Liver (tissue), 10 donors: ENCODE measurements around the gene NBEA. TPM values are rescaled to one million over a fixed set of nuclear protein-coding genes. Genes with fewer than 3 reads are reported as not detected.

Experiments used
- DNase-seq: peaks from one replicate; pipeline ENCODE4 v3.0.0-alpha.2; 2017; ENCODE audit warnings: low spot score
- H3K27ac ChIP-seq, 2 donors: one replicate each; pipeline ENCODE4 v1.7.0; 2013; ENCODE audit warnings: inconsistent platforms in 2 of 2, low read length in 2 of 2, control low read depth in 1 of 2, low read depth in 1 of 2, mild to moderate bottlenecking in 1 of 2
- H3K27me3 ChIP-seq, 4 donors: one replicate each; pipeline versions ENCODE4 v1.6.1 to v1.7.0; 2013; ENCODE audit warnings: low read length in 3 of 4, inconsistent platforms in 1 of 4, mild to moderate bottlenecking in 1 of 4, moderate library complexity in 1 of 4; ENCODE audit not compliant: control insufficient read depth in 4 of 4, insufficient read depth in 4 of 4
- H3K36me3 ChIP-seq, 4 donors: one replicate each; pipeline versions ENCODE4 v1.6.1 to v1.7.0; 2013; ENCODE audit warnings: low read length in 3 of 4, mild to moderate bottlenecking in 3 of 4, low read depth in 1 of 4, moderate library complexity in 1 of 4; ENCODE audit not compliant: control insufficient read depth in 4 of 4, insufficient read depth in 3 of 4
- H3K4me1 ChIP-seq, 4 donors: one replicate each; pipeline versions ENCODE4 v1.6.1 to v1.7.0; 2013; ENCODE audit warnings: low read length in 3 of 4, mild to moderate bottlenecking in 3 of 4, moderate library complexity in 1 of 4; ENCODE audit not compliant: control insufficient read depth in 4 of 4, insufficient read depth in 4 of 4
- H3K4me3 ChIP-seq, 3 donors: one replicate each; pipeline versions ENCODE4 v1.6.1 to v1.7.0; 2013; ENCODE audit warnings: low read length in 3 of 3, control low read depth in 1 of 3, low read depth in 1 of 3, mild to moderate bottlenecking in 1 of 3
- H3K9ac ChIP-seq, 2 donors: one replicate each; pipeline ENCODE4 v1.7.0; 2013; ENCODE audit warnings: low read length in 2 of 2, mild to moderate bottlenecking in 2 of 2, moderate library complexity in 2 of 2, control low read depth in 1 of 2, low read depth in 1 of 2
- H3K9me3 ChIP-seq, 4 donors: one replicate each; pipeline versions ENCODE4 v1.6.1 to v1.7.0; 2013; ENCODE audit warnings: low read length in 3 of 4; ENCODE audit not compliant: control insufficient read depth in 4 of 4
- HNF4G ChIP-seq: IDR thresholded peaks from 2 replicates; pipeline ENCODE4 v1.6.1; 2016; ENCODE audit warnings: antibody characterized with exemption
- JUND ChIP-seq, 2 donors: IDR thresholded peaks; 2 replicates each; pipeline ENCODE4 v1.6.1; 2016; ENCODE audit warnings: antibody characterized with exemption in 2 of 2
- RAD21 ChIP-seq, 2 donors: IDR thresholded peaks; 2 replicates each; pipeline ENCODE4 v1.6.1; 2016; ENCODE audit warnings: antibody characterized with exemption in 2 of 2, mild to moderate bottlenecking in 2 of 2
- WGBS: extraction: QIAGEN DNeasy Blood & Tissue Kit; methylation state at CpG from one replicate; pipeline ENCODE4 v1.1.7; 2013; 5-methylcytosine and 5-hydroxymethylcytosine counted together
- polyA plus RNA-seq, 2 donors: library from polyadenylated mRNA; stranded (reverse) in 1 of 2; unstranded in 1 of 2; fragments of 200-250 nt in 1 of 2; fragments of >200 nt in 1 of 2; fragmentation: Nextera tagmentation in 1 of 2; extraction: Ambion mirVana in 1 of 2; gene quantifications; one replicate each; pipeline versions ENCODE4 v1.2.1 to v1.2.3, GENCODE V29; 2013 to 2015
- small RNA-seq: library from RNA; depleted of rRNA; stranded (forward); fragments of <200 nt; gene quantifications from one replicate; pipeline ENCODE3, GENCODE V24; 2014
- total RNA-seq, 2 donors: library from RNA; depleted of rRNA; stranded (reverse); fragments of >200 nt; gene quantifications; one replicate each; pipeline ENCODE4 v1.2.3, GENCODE V29; 2014
- TF ChIP-seq, protein P1 (sequence below): fragments of 150-350 bp; IDR thresholded peaks from 2 replicates; pipeline ENCODE4 v1.5.1; 2017; ENCODE audit warnings: improper control_type of control experiment, low read depth, low read length; ENCODE audit not compliant: missing input control
- donor health status: healthy.
- donor health status: healthy.
- donor health status: healthy.
- donor health status: healthy.
- donor health status: healthy.

NBEA gene
- total and polyA plus RNA-seq, 4 donors = 0.24 to 3.5 (median 1.4) TPM

DNA sequence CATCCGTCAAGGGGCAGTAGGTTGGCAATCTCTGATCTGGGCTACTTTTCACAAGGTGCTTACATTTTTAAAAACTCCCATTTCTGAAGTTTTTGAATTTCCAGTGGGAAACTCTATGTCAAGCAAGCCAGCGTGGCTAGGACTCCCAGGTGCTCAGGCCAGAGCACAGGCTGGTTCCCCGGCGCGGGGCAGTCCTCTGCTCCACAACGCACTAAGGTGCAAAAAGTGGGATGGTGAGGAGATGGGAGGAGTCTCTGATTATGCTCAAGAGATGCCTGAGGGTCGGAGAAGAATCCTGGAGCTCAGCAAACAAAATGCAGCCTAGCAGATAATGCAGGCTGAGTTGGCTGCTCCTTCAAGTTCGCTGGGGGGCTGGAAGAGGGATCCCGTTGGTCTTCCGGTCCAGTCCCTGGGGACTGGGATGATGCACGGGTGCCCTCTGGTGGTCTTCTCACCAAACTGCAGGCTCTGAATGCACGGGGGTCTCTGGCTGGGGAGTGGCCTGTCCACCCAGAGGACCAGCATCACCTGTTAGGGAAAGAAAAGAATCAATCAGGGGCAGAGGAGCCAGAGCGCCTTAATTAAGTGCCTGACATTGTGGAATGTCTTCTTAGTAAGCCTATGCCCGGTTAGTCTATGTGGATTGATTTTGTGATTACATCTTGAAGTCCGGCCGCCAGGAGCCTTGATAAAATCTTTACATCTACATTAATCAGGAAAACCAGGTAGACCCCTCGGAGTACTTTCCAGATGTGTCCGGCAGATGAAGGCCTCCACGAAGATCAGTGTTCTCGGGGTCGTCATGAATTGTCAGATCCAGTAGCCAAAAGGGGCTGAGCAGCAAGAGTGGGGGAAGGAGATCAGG is 778.9 kb downstream of the NBEA start:
- H3K27ac ChIP-seq = no peak overlapping the region
- peaks cover 0 to 4% (median 0%) of the 10 kb centered on the region in 4 donors for H3K27me3 ChIP-seq
- peaks cover 0 to 2% (median under 1%) of the 10 kb centered on the region in 4 donors for H3K4me1 ChIP-seq
- H3K4me3 ChIP-seq = no peak overlapping the region
- DNase-seq = peak; percentile 64
- TF ChIP-seq HNF4G (no peak), JUND (IDR thresholded peaks at IDR 0.05) (no peak), RAD21 (IDR thresholded peaks at IDR 0.05) (peak; percentile 80 to 88)
- TF ChIP-seq, protein P1, sequence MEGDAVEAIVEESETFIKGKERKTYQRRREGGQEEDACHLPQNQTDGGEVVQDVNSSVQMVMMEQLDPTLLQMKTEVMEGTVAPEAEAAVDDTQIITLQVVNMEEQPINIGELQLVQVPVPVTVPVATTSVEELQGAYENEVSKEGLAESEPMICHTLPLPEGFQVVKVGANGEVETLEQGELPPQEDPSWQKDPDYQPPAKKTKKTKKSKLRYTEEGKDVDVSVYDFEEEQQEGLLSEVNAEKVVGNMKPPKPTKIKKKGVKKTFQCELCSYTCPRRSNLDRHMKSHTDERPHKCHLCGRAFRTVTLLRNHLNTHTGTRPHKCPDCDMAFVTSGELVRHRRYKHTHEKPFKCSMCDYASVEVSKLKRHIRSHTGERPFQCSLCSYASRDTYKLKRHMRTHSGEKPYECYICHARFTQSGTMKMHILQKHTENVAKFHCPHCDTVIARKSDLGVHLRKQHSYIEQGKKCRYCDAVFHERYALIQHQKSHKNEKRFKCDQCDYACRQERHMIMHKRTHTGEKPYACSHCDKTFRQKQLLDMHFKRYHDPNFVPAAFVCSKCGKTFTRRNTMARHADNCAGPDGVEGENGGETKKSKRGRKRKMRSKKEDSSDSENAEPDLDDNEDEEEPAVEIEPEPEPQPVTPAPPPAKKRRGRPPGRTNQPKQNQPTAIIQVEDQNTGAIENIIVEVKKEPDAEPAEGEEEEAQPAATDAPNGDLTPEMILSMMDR = peak; percentile 75
- no peaks in the 10 kb centered on the region for H3K9me3 ChIP-seq
- no peaks in the 10 kb centered on the region for H3K36me3 ChIP-seq
- no peak overlapping the region for H3K9ac ChIP-seq
- WGBS = 38% methylated on average over 21 of the region's 21 CpGs

Small RNA genes lying within 50 kb of the gene (small RNA-seq; reads per million reads assigned to genes)
- not detected for gene RF00017
